Transverse colon (tissue), 4 donors: ENCODE results near the gene DELE1. TPM values are rescaled to one million over a fixed set of nuclear protein-coding genes. Genes with fewer than 3 reads are reported as not detected.

Experiments used
- DNase-seq: peaks from one replicate; pipeline ENCODE4 v3.0.0-alpha.2; 2019
- H3K27ac ChIP-seq, 4 donors: fragments of 200-600 bp; sonication (generic); 2 replicates each; pipeline ENCODE4 v1.5.1; 2016 to 2018; ENCODE audit warnings: inconsistent platforms in 4 of 4
- H3K27me3 ChIP-seq: fragments of 200-600 bp; sonication (generic); 2 replicates; pipeline ENCODE4 v1.5.1; 2017; ENCODE audit warnings: inconsistent platforms
- H3K36me3 ChIP-seq, 4 donors: fragments of 200-600 bp; sonication (generic); 2 replicates each; pipeline ENCODE4 v1.5.1; 2017 to 2019; ENCODE audit warnings: inconsistent platforms in 4 of 4
- H3K4me1 ChIP-seq, 4 donors: fragments of 200-600 bp; sonication (generic); 2 replicates each; pipeline ENCODE4 v1.5.1; 2017 to 2020; ENCODE audit warnings: inconsistent platforms in 4 of 4
- H3K4me3 ChIP-seq, 4 donors: fragments of 200-600 bp; sonication (generic); 1 replicate in 1 of 4; 2 replicates in 3 of 4; pipeline versions ENCODE4 v1.5.1 to v1.6.1; 2017 to 2019; ENCODE audit warnings: inconsistent platforms in 4 of 4
- H3K9me3 ChIP-seq, 2 donors: fragments of 200-600 bp; sonication (generic); 2 replicates each; pipeline ENCODE4 v1.5.1; 2017 to 2019; ENCODE audit warnings: inconsistent platforms in 2 of 2
- CTCF ChIP-seq, 5 experiments: fragments of 200-600 bp in 3 of 5; fragments of 450-650 bp in 2 of 5; sonication (generic) in 3 of 5; IDR thresholded peaks; 1 replicate in 2 of 5; 2 replicates in 3 of 5; pipeline ENCODE4 v1.5.1; 2016 to 2017; ENCODE audit warnings: antibody characterized with exemption in 5 of 5, inconsistent platforms in 3 of 5, mild to moderate bottlenecking in 2 of 5, moderate library complexity in 1 of 5
- EP300 ChIP-seq: sonication (generic); formaldehyde crosslinking; IDR thresholded peaks from one replicate; pipeline ENCODE4 v1.6.1; 2017; ENCODE audit warnings: antibody characterized with exemption, low read depth
- POLR2A ChIP-seq: fragments of 450-650 bp; IDR thresholded peaks from one replicate; pipeline ENCODE4 v1.6.1; 2016; ENCODE audit warnings: antibody characterized with exemption, mild to moderate bottlenecking, moderate library complexity
- POLR2AphosphoS5 ChIP-seq, 3 donors: sonication (generic); formaldehyde crosslinking; IDR thresholded peaks; one replicate each; pipeline ENCODE4 v1.6.1; 2016; ENCODE audit warnings: antibody characterized with exemption in 3 of 3
- WGBS, 2 donors: methylation state at CpG; one replicate each; pipeline ENCODE4 v1.1.5; 2018; ENCODE audit warnings: low coverage in 1 of 2; 5-methylcytosine and 5-hydroxymethylcytosine counted together
- in situ Hi-C, 4 donors: fragments of 200-750 bp; cut with MboI; loops; one replicate each; pipeline versions ENCODE4 v1.15.0 to v1.15.1; 2017; ENCODE audit warnings: low sequenced_read_pairs in 3 of 4, low pct_ligation_motif_present in 1 of 4, low pct_unique_long_range_greater_than_20kb in 1 of 4
- intact Hi-C: fragments of 100-400 bp; cut with DNase I; formaldehyde crosslinking; loops from one replicate; pipeline ENCODE4 v1.15.1; 2023; ENCODE audit warnings: low total_unique reads
- total RNA-seq, 4 donors: library from RNA; depleted of rRNA; stranded (reverse); fragments of >200 nt; gene quantifications; one replicate each; pipeline ENCODE4 v1.1.0, GENCODE V29; 2016

The DELE1 gene
- total RNA-seq, 4 donors from 2014 or later: 92.6 to 270 (median 126) TPM

- intact Hi-C loops (no loop called here), in situ Hi-C loops (no loop called here)
- Histone ChIP-seq H3K27ac (no peak overlapping the region), H3K36me3 (no peaks in the 10 kb centered on the region), H3K4me1 (no peaks in the 10 kb centered on the region), H3K9me3 (no peaks in the 10 kb centered on the region), H3K4me3 (no peak overlapping the region), H3K27me3 (no peaks in the 10 kb centered on the region)
- DNase-seq: no peak
- WGBS, 2 donors: 91 to 100% methylated on average over 3 to 4 of the region's 4 CpGs
- TF ChIP-seq EP300 (no peak), POLR2A (no peak), CTCF (IDR thresholded peaks at IDR 0.05) (no peak), POLR2AphosphoS5 (IDR thresholded peaks at IDR 0.05) (no peak)
Measured at GRCh38 chr5:141897425-141897824, 26.2 kb upstream of the DELE1 start.

- TF ChIP-seq EP300 (no peak), POLR2AphosphoS5 (IDR thresholded peaks at IDR 0.05) (no peak), CTCF (IDR thresholded peaks at IDR 0.05) (no peak), POLR2A (no peak)
- H3K27me3 ChIP-seq: no peaks in the 10 kb centered on the region
- H3K4me1 ChIP-seq: no peaks in the 10 kb centered on the region
- no peak for DNase-seq
- in situ Hi-C loops (no loop called here), intact Hi-C loops (no loop called here)
- no peaks in the 10 kb centered on the region for H3K9me3 ChIP-seq
- H3K27ac ChIP-seq: no peak overlapping the region
- no peak overlapping the region for H3K4me3 ChIP-seq
- WGBS, 2 donors: 71 to 87% methylated on average over 2 of the region's 2 CpGs
- no peaks in the 10 kb centered on the region for H3K36me3 ChIP-seq
Measured at GRCh38 chr5:141898448-141899049, 25.1 kb upstream of the DELE1 start.

GRCh38 chr5:141902015-141902814 is 21.5 kb upstream of the DELE1 start:
- in situ Hi-C loops (no loop called here), intact Hi-C loops (no loop called here)
- 62 to 76% methylated on average over 3 to 5 of the region's 5 CpGs for WGBS, 2 donors
- H3K4me3 ChIP-seq: no peak overlapping the region
- H3K27me3 ChIP-seq: no peaks in the 10 kb centered on the region
- no peaks in the 10 kb centered on the region for H3K9me3 ChIP-seq
- H3K36me3 ChIP-seq: no peaks in the 10 kb centered on the region
- H3K4me1 ChIP-seq: no peaks in the 10 kb centered on the region
- no peak overlapping the region for H3K27ac ChIP-seq
- TF ChIP-seq CTCF (IDR thresholded peaks at IDR 0.05): no peak
- no peak for TF ChIP-seq EP300
- TF ChIP-seq POLR2AphosphoS5 (IDR thresholded peaks at IDR 0.05): no peak
- no peak for TF ChIP-seq POLR2A
- DNase-seq: no peak

- no peaks in the 10 kb centered on the region for H3K27me3 ChIP-seq
- H3K4me3 ChIP-seq: no peak overlapping the region
- in situ Hi-C loops: no loop called here
- H3K9me3 ChIP-seq: no peaks in the 10 kb centered on the region
- WGBS, 2 donors: 72% methylated on average over 4 of the region's 4 CpGs
- TF ChIP-seq POLR2AphosphoS5 (IDR thresholded peaks at IDR 0.05) (no peak), EP300 (no peak), CTCF (IDR thresholded peaks at IDR 0.05) (no peak), POLR2A (no peak)
- no peak overlapping the region for H3K27ac ChIP-seq
- H3K36me3 ChIP-seq: no peaks in the 10 kb centered on the region
- no peak for DNase-seq
- intact Hi-C loops: no loop called here
- no peaks in the 10 kb centered on the region for H3K4me1 ChIP-seq
Measured at GRCh38 chr5:141903261-141903660, 20.4 kb upstream of the DELE1 start.
